Activated effector memory CD4-positive, alpha-beta T cell treated with Interleukin-2 at 50 U/mL for 16 hours (primary cell): ENCODE measurements around the gene KLHL30.
"Not testable (repeated sequence)": the region's sequence is repeated elsewhere in the genome, so short reads cannot be mapped to it uniquely, and the experiment has no call there.

Experiments
- DNase-seq: peaks from one replicate; pipeline ENCODE4 v3.0.0-alpha.2; 2020

Gene KLHL30

GRCh38 chr2:238163481-238164198 is 25.2 kb downstream of the KLHL30 start:
- no peak for DNase-seq

GRCh38 chr2:238164906-238165287 is 26.4 kb downstream of the KLHL30 start:
- no peak for DNase-seq

- no peak for DNase-seq
Observed at GRCh38 chr2:238165288-238165921, 26.9 kb downstream of the KLHL30 start.

- no peak for DNase-seq
Observed at GRCh38 chr2:238166391-238167343, 28.2 kb downstream of the KLHL30 start.

GRCh38 chr2:238167344-238167715 is 28.9 kb downstream of the KLHL30 start:
- no peak for DNase-seq

GRCh38 chr2:238167761-238168160 is 29.3 kb downstream of the KLHL30 start:
- DNase-seq = no peak

- DNase-seq = no peak
Observed at GRCh38 chr2:238168196-238169047, 30.0 kb downstream of the KLHL30 start.

GRCh38 chr2:238169048-238169707 is 30.7 kb downstream of the KLHL30 start:
- DNase-seq = no peak

GRCh38 chr2:238169708-238170251 is 31.3 kb downstream of the KLHL30 start:
- DNase-seq = no peak

- DNase-seq = no peak
Observed at GRCh38 chr2:238170386-238171071, 32.1 kb downstream of the KLHL30 start.

GRCh38 chr2:238171072-238171431 is 32.6 kb downstream of the KLHL30 start:
- DNase-seq = not testable (repeated sequence)

GRCh38 chr2:238171575-238172187 is 33.2 kb downstream of the KLHL30 start:
- DNase-seq = no peak

- DNase-seq = no peak
Observed at GRCh38 chr2:238172439-238172838, 34.0 kb downstream of the KLHL30 start.

- DNase-seq = no peak
Observed at GRCh38 chr2:238173692-238174091, 35.2 kb downstream of the KLHL30 start.

GRCh38 chr2:238174291-238174690 is 35.8 kb downstream of the KLHL30 start:
- no peak for DNase-seq

- no peak for DNase-seq
Observed at GRCh38 chr2:238174701-238175100, 36.2 kb downstream of the KLHL30 start.

GRCh38 chr2:238176613-238177012 is 38.1 kb downstream of the KLHL30 start:
- DNase-seq = no peak

GRCh38 chr2:238180554-238180953 is 42.1 kb downstream of the KLHL30 start:
- no peak for DNase-seq

- DNase-seq = no peak
Observed at GRCh38 chr2:238182362-238182761, 43.9 kb downstream of the KLHL30 start.

- no peak for DNase-seq
Observed at GRCh38 chr2:238183821-238184220, 45.4 kb downstream of the KLHL30 start.
